DND-41 (cell line): Measurements from ENCODE around the gene CEP112.

Experiments used
- EZH2 ChIP-seq: IDR thresholded peaks from 3 replicates; pipeline ENCODE4 v1.6.1; 2012; ENCODE audit warnings: borderline replicate concordance, low read depth, mild to moderate bottlenecking, moderate library complexity, low read length, inconsistent platforms; ENCODE audit not compliant: severe bottlenecking
- TF ChIP-seq, protein P1 (sequence below): IDR thresholded peaks from 2 replicates; pipeline ENCODE4 v1.5.1; 2012; ENCODE audit warnings: borderline replicate concordance, low read length, moderate library complexity, mild to moderate bottlenecking; ENCODE audit not compliant: poor library complexity, severe bottlenecking; ENCODE audit errors: extremely low read depth

DNA sequence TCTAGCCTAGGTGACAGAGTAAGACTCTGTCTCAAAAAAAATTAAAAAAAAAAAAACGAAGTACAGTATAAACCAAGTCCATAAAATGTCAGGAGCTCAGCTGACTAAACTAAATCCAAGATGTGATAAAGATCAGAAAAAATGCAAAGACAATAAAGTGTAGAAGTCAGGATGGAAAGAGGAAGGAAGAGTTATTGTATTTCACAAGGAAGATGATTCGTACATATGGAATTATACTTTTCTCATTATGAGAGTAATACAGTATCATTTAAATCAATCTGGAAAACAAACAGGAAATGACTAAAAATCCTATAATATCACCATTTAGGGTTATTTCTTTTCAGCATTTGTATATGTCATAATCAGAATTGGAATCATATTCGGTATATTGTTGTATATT, 48.7 kb upstream of the CEP112 start:
- TF ChIP-seq, protein P1, sequence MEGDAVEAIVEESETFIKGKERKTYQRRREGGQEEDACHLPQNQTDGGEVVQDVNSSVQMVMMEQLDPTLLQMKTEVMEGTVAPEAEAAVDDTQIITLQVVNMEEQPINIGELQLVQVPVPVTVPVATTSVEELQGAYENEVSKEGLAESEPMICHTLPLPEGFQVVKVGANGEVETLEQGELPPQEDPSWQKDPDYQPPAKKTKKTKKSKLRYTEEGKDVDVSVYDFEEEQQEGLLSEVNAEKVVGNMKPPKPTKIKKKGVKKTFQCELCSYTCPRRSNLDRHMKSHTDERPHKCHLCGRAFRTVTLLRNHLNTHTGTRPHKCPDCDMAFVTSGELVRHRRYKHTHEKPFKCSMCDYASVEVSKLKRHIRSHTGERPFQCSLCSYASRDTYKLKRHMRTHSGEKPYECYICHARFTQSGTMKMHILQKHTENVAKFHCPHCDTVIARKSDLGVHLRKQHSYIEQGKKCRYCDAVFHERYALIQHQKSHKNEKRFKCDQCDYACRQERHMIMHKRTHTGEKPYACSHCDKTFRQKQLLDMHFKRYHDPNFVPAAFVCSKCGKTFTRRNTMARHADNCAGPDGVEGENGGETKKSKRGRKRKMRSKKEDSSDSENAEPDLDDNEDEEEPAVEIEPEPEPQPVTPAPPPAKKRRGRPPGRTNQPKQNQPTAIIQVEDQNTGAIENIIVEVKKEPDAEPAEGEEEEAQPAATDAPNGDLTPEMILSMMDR: no peak
- no peak for TF ChIP-seq EZH2
